ENCODE data around the gene TARM1.

GRCh38 chr19:54128796-54129616 lies 47.8 kb upstream of the TARM1 start:
- TF ChIP-seq CTCF (IDR thresholded peaks at IDR 0.05) (no peak), POLR2AphosphoS5 (IDR thresholded peaks at IDR 0.05; ENCODE audit: insufficient read depth in 1 of 2, low read depth in 1 of 2) (no peak), POLR2A (IDR thresholded peaks at IDR 0.05) (no peak)

Measured in vagina (tissue), 2 donors.